ENCODE data around the gene SSX7. TPM values are rescaled to one million over a fixed set of nuclear protein-coding genes. Genes with fewer than 3 reads are reported as not detected.
"Not testable (repeated sequence)": the region's sequence is repeated elsewhere in the genome, so short reads cannot be mapped to it uniquely, and the experiment has no call there.

Gene SSX7
- polyA plus RNA-seq, 1 donor (not counting 4 experiments of a cell fraction or from before 2014, with no cell fraction given), result not detected

GRCh38 chrX:52608961-52609360, 45.7 kb downstream of the SSX7 start:
- DNase-seq (ENCODE audit: low read depth, low spot score), result no peak
- dilution Hi-C loops (cut with MboI; ENCODE audit: extremely low pct_ligation_motif_present, low sequenced_read_pairs), result no loop called here
- Histone ChIP-seq H3K9ac (ENCODE audit: control insufficient read depth, extremely low read depth, insufficient read depth, low read length) (no peak overlapping the region), H3K36me3 (ENCODE audit: control insufficient read depth in 2 of 2, extremely low read depth in 1 of 2, insufficient read depth in 2 of 2, low read length in 2 of 2) (no peaks in the 10 kb centered on the region), H4K20me1 (ENCODE audit: control insufficient read depth, extremely low read depth, insufficient read depth, low read length) (no peaks in the 10 kb centered on the region), H3K27ac (ENCODE audit: control insufficient read depth, insufficient read depth, low read length) (no peak overlapping the region), H3K27me3 (ENCODE audit: control insufficient read depth, extremely low read depth, insufficient read depth, low read length) (no peaks in the 10 kb centered on the region), H3K9me3 (ENCODE audit: control insufficient read depth, low read depth, low read length) (no peaks in the 10 kb centered on the region), H3K79me2 (ENCODE audit: control insufficient read depth, insufficient read depth, low read length) (no peaks in the 10 kb centered on the region), H3K4me2 (ENCODE audit: control insufficient read depth, extremely low read depth, insufficient read depth, low read depth, low read length) (no peak overlapping the region), H3K4me3 (ENCODE audit: control insufficient read depth in 2 of 3, extremely low read depth in 1 of 3, insufficient read depth in 2 of 3, low read depth in 1 of 3, low read length in 3 of 3) (no peak overlapping the region), H3K4me1 (ENCODE audit: control insufficient read depth, extremely low read depth, insufficient read depth, low read length) (no peaks in the 10 kb centered on the region), H2AFZ (ENCODE audit: control insufficient read depth, low read length) (no peak overlapping the region), H3K9me1 (ENCODE audit: control insufficient read depth, extremely low read depth, insufficient read depth, low read length) (no peaks in the 10 kb centered on the region)
- TF ChIP-seq CTCF (optimal IDR thresholded peaks at IDR 0.05 in 1 of 3, IDR thresholded peaks at IDR 0.05 in 1 of 3, conservative IDR thresholded peaks at IDR 0.05 in 1 of 3; ENCODE audit: extremely low read depth in 1 of 3, insufficient read depth in 2 of 3, low read length in 3 of 3) (no peak), EZH2 (IDR thresholded peaks at IDR 0.05; ENCODE audit: low read length) (no peak)
- FAIRE-seq, result no peak

- H3K79me2 ChIP-seq (ENCODE audit: control insufficient read depth, insufficient read depth, low read length); FAIRE-seq; H3K27ac ChIP-seq (ENCODE audit: control insufficient read depth, insufficient read depth, low read length); dilution Hi-C loops (cut with MboI; ENCODE audit: extremely low pct_ligation_motif_present, low sequenced_read_pairs); H3K4me1 ChIP-seq (ENCODE audit: control insufficient read depth, extremely low read depth, insufficient read depth, low read length); H3K27me3 ChIP-seq (ENCODE audit: control insufficient read depth, extremely low read depth, insufficient read depth, low read length); H2AFZ ChIP-seq (ENCODE audit: control insufficient read depth, low read length); DNase-seq (ENCODE audit: low read depth, low spot score); H3K9me3 ChIP-seq (ENCODE audit: control insufficient read depth, low read depth, low read length); H4K20me1 ChIP-seq (ENCODE audit: control insufficient read depth, extremely low read depth, insufficient read depth, low read length); H3K36me3 ChIP-seq (ENCODE audit: control insufficient read depth in 2 of 2, extremely low read depth in 1 of 2, insufficient read depth in 2 of 2, low read length in 2 of 2); H3K4me2 ChIP-seq (ENCODE audit: control insufficient read depth, extremely low read depth, insufficient read depth, low read depth, low read length); H3K9me1 ChIP-seq (ENCODE audit: control insufficient read depth, extremely low read depth, insufficient read depth, low read length); H3K4me3 ChIP-seq (ENCODE audit: control insufficient read depth in 2 of 3, extremely low read depth in 1 of 3, insufficient read depth in 2 of 3, low read depth in 1 of 3, low read length in 3 of 3); H3K9ac ChIP-seq (ENCODE audit: control insufficient read depth, extremely low read depth, insufficient read depth, low read length): not testable (repeated sequence)
Observed at GRCh38 chrX:52603151-52603550, 51.5 kb downstream of the SSX7 start.

- Histone ChIP-seq H2AFZ (ENCODE audit: control insufficient read depth, low read length) (no peak overlapping the region), H3K36me3 (ENCODE audit: control insufficient read depth in 2 of 2, extremely low read depth in 1 of 2, insufficient read depth in 2 of 2, low read length in 2 of 2) (no peaks in the 10 kb centered on the region), H3K79me2 (ENCODE audit: control insufficient read depth, insufficient read depth, low read length) (no peaks in the 10 kb centered on the region), H3K4me1 (ENCODE audit: control insufficient read depth, extremely low read depth, insufficient read depth, low read length) (no peaks in the 10 kb centered on the region), H4K20me1 (ENCODE audit: control insufficient read depth, extremely low read depth, insufficient read depth, low read length) (no peaks in the 10 kb centered on the region), H3K9me1 (ENCODE audit: control insufficient read depth, extremely low read depth, insufficient read depth, low read length) (no peaks in the 10 kb centered on the region), H3K27ac (ENCODE audit: control insufficient read depth, insufficient read depth, low read length) (no peak overlapping the region), H3K27me3 (ENCODE audit: control insufficient read depth, extremely low read depth, insufficient read depth, low read length) (no peaks in the 10 kb centered on the region), H3K9me3 (ENCODE audit: control insufficient read depth, low read depth, low read length) (no peaks in the 10 kb centered on the region), H3K4me2 (ENCODE audit: control insufficient read depth, extremely low read depth, insufficient read depth, low read depth, low read length) (no peak overlapping the region), H3K9ac (ENCODE audit: control insufficient read depth, extremely low read depth, insufficient read depth, low read length) (no peak overlapping the region), H3K4me3 (ENCODE audit: control insufficient read depth in 2 of 3, extremely low read depth in 1 of 3, insufficient read depth in 2 of 3, low read depth in 1 of 3, low read length in 3 of 3) (no peak overlapping the region)
- FAIRE-seq (no peak), DNase-seq (ENCODE audit: low read depth, low spot score) (no peak)
- TF ChIP-seq CTCF (optimal IDR thresholded peaks at IDR 0.05 in 1 of 3, IDR thresholded peaks at IDR 0.05 in 1 of 3, conservative IDR thresholded peaks at IDR 0.05 in 1 of 3; ENCODE audit: extremely low read depth in 1 of 3, insufficient read depth in 2 of 3, low read length in 3 of 3) (no peak), EZH2 (IDR thresholded peaks at IDR 0.05; ENCODE audit: low read length) (no peak)
- dilution Hi-C loops (cut with MboI; ENCODE audit: extremely low pct_ligation_motif_present, low sequenced_read_pairs), result no loop called here
Observed at GRCh38 chrX:52598886-52599285, 55.8 kb downstream of the SSX7 start.
